Upper lobe of left lung (tissue), 4 donors: ENCODE data around the gene TAF7.

Experiments used
- EP300 ChIP-seq, 4 donors: sonication (generic); formaldehyde crosslinking; IDR thresholded peaks; one replicate each; pipeline ENCODE4 v1.5.1; 2017; ENCODE audit warnings: antibody characterized with exemption in 4 of 4, control low read depth in 2 of 4
- POLR2A ChIP-seq, 4 donors: fragments of 450-650 bp; IDR thresholded peaks; one replicate each; pipeline ENCODE4 v1.5.1; 2016 to 2017; ENCODE audit warnings: antibody characterized with exemption in 4 of 4, mild to moderate bottlenecking in 2 of 4
- TF ChIP-seq, protein P1 (sequence below), 6 experiments: fragments of 450-650 bp in 4 of 6; fragments of 200-600 bp in 2 of 6; sonication (generic) in 2 of 6; IDR thresholded peaks; one replicate each; pipeline ENCODE4 v1.5.1; 2016 to 2019; ENCODE audit warnings: antibody characterized with exemption in 6 of 6

DNA sequence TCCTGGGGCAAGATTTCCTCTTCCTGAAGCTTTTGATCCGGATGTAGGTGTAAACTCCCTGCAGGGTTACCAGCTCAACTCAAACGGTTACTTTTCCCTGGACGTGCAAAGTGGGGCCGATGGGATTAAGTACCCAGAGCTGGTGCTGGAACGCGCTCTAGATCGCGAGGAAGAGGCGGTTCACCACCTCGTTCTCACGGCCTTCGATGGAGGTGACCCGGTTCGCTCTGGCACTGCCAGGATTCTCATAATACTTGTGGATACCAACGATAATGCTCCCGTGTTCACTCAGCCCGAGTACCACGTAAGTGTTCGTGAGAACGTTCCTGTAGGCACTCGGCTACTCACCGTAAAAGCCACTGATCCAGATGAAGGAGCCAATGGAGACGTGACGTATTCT, 35.1 kb upstream of the TAF7 start:
- TF ChIP-seq POLR2A (IDR thresholded peaks at IDR 0.05) (no peak), EP300 (IDR thresholded peaks at IDR 0.05) (no peak)
- TF ChIP-seq, protein P1, sequence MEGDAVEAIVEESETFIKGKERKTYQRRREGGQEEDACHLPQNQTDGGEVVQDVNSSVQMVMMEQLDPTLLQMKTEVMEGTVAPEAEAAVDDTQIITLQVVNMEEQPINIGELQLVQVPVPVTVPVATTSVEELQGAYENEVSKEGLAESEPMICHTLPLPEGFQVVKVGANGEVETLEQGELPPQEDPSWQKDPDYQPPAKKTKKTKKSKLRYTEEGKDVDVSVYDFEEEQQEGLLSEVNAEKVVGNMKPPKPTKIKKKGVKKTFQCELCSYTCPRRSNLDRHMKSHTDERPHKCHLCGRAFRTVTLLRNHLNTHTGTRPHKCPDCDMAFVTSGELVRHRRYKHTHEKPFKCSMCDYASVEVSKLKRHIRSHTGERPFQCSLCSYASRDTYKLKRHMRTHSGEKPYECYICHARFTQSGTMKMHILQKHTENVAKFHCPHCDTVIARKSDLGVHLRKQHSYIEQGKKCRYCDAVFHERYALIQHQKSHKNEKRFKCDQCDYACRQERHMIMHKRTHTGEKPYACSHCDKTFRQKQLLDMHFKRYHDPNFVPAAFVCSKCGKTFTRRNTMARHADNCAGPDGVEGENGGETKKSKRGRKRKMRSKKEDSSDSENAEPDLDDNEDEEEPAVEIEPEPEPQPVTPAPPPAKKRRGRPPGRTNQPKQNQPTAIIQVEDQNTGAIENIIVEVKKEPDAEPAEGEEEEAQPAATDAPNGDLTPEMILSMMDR (IDR thresholded peaks at IDR 0.05): no peak
